Choroid plexus epithelial cell (primary cell): Measurements from ENCODE around the gene ZNF101.

ENCODE experiments used
- DNase-seq: peaks from one replicate; pipeline ENCODE4 v3.0.0-alpha.2; 2010; ENCODE audit warnings: low read depth
- H3K4me3 ChIP-seq: 2 replicates; pipeline ENCODE4 v1.5.1; 2011; ENCODE audit warnings: low read depth, mild to moderate bottlenecking, control low read depth, low read length, moderate library complexity
- CTCF ChIP-seq: conservative IDR thresholded peaks from 2 replicates; pipeline ENCODE4 v1.5.1; 2011; ENCODE audit warnings: low read depth, mild to moderate bottlenecking, control low read depth, inconsistent platforms, low read length, moderate library complexity

Gene ZNF101

DNA sequence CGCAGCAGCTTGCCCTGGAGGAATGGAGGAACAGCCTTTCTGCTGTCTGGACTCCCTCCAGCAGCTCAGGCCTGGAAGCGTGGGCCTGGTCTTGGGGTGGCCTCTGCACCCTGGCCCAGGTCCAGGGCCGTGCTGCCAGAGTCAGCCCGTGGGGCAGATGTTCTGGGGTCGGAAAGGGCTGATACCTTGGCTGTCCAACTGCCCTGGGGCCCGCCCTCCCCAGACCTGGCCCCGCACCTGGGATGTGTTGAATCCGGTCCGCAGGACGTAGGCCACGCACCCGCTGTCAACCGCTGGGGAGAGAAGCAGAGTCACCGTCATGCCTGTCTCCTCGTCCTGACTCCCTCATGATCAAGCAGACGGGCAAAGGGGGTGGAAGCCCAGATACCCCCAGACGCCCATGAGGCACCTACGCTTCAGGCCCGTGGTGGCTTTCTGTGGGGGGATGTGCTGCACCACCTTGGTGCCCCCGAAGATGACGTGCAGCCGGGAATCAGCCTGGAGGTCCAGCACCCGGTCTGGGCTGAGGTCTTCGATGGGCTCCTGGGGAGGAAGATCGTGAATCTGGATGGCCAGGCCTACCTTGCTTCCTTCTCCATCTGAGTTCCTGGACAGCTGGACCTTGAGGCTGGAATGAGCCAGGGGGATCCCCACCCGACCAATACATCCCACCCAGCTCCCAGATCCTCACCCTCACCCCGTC is 12.8 kb upstream of the ZNF101 start:
- DNase-seq, result no peak
- no peak overlapping the region for H3K4me3 ChIP-seq
- TF ChIP-seq CTCF, result no peak

DNA sequence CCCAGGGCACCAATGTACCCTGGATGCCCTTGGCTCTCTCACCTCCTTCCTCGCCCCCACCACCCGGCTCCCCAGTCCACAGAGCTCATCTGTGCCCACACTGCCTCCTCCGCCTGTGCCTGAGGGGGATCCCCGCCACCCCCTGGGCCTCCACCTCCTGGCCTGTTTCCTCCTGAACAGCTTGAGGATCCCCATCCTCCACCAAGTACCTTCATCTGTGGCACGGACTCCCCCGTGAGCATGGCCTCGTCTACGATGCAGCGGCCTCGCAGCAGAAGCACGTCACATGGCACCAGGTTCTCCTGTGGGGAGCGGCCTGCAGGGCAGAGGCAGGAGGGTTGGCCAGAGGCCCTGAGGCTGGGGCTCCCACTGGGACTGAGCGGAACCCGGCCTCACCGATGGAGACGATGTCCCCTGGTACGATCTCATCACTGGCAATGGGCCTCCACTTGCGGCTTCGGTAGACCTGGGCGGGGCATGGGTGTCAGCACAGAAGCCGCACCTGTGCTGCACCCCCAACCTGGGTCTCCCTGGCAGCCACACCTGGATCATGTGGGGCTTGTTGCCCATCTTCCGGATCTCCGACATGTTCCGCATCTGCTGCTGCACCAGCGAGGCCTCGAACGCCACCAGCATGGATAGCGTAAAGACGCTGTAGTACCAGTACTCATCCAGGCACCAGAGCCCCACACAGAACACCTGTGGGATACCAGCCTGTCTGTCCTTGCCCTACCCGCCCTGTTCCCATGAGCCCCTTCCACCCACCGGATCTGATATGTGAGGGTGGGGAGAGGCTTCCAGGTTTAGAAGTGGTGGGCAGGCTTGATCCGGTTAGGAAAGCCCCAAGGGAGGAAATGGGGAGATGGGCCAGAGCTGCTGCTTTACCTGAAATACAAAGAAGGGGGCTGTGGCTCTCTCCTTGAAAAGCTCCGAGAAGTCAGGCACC is 11.9 kb upstream of the ZNF101 start:
- TF ChIP-seq CTCF, result no peak
- no peak overlapping the region for H3K4me3 ChIP-seq

GRCh38 chr19:19657397-19657783 is 11.2 kb upstream of the ZNF101 start:
- TF ChIP-seq CTCF, result no peak
- H3K4me3 ChIP-seq, result no peak overlapping the region
- DNase-seq, result no peak

More for the DNA sequence above, 11.9 kb upstream of the ZNF101 start:
- DNase-seq, result no peak

DNA sequence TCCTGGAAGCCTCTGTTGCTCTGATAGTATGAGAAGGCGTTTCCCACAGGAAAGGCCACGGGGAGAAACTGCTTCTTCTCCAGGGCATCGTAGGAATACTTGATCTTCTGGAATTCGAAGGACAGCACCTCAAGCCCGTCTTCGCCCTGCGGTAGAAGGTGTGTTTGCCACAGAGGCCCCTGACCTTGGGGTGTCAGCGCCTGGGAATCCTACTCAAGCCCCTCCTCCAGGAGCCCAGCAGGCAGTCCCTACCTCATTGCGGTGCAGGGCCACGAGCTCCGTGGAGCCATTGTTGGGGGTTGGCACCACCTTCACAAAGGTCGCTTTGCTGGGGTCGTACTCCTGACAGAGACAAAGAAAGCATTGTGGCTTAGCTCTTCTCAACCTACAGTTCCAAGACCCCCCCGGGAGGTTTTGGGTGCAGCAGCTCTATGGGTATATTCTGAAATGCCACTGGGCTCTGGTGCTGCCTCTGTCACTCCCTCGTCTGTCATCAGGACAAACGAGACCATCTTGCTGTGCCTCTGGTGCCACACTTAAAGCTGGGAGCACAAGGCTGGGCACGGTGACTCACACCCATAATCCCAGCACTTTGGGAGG is 8.9 kb upstream of the ZNF101 start:
- TF ChIP-seq CTCF, result no peak
- no peak overlapping the region for H3K4me3 ChIP-seq
- no peak for DNase-seq

- no peak for TF ChIP-seq CTCF
- no peak overlapping the region for H3K4me3 ChIP-seq
- DNase-seq, result no peak
Measured at GRCh38 chr19:19661141-19661674, 7.4 kb upstream of the ZNF101 start.

- TF ChIP-seq CTCF, result no peak
- DNase-seq, result no peak
- peak overlapping the region; percentile 97 for H3K4me3 ChIP-seq
Measured at GRCh38 chr19:19661675-19662251, 6.9 kb upstream of the ZNF101 start.
